Measurements from ENCODE around the gene ARMC7. TPM values are rescaled to one million over a fixed set of nuclear protein-coding genes. Genes with fewer than 3 reads are reported as not detected.
"Not testable (repeated sequence)": the region's sequence is repeated elsewhere in the genome, so short reads cannot be mapped to it uniquely, and the experiment has no call there.

The ARMC7 gene
- total and polyA plus RNA-seq, 2 donors (not counting 1 experiment from before 2014, with no cell fraction given) = 3.1 to 5.9 TPM

- Histone ChIP-seq H3K4me3 (replicated peaks in 1 of 4; ENCODE audit: control extremely low read depth in 1 of 4, insufficient read depth in 1 of 4, low read depth in 3 of 4, low read length in 4 of 4) (no peak overlapping the region), H3K9me3 (ENCODE audit: control insufficient read depth, insufficient read depth, low read depth, low read length) (no peaks in the 10 kb centered on the region), H3K79me2 (ENCODE audit: control insufficient read depth, insufficient read depth, low read length) (peaks cover 41% of the 10 kb centered on the region), H3K4me2 (ENCODE audit: extremely low read depth, insufficient read depth, low read length) (no peak overlapping the region), H3K36me3 (ENCODE audit: control insufficient read depth, insufficient read depth, low read length) (no peaks in the 10 kb centered on the region), H3K27ac (ENCODE audit: insufficient read depth, low read length) (no peak overlapping the region), H2AFZ (ENCODE audit: low read length) (no peak overlapping the region), H3K27me3 (ENCODE audit: control insufficient read depth, insufficient read depth, low read length) (no peaks in the 10 kb centered on the region), H3K9ac (ENCODE audit: insufficient read depth, low read length) (no peak overlapping the region), H4K20me1 (ENCODE audit: control insufficient read depth, extremely low read depth, insufficient read depth, low read length) (no peaks in the 10 kb centered on the region), H3K4me1 (ENCODE audit: control insufficient read depth, extremely low read depth, insufficient read depth, low read length) (peaks cover 8% of the 10 kb centered on the region)
- no peak for DNase-seq (ENCODE audit: low read depth in 2 of 2)
- TF ChIP-seq CTCF (conservative IDR thresholded peaks at IDR 0.05 in 1 of 2, IDR thresholded peaks at IDR 0.05 in 1 of 2; ENCODE audit: low read depth in 1 of 2, low read length in 2 of 2) (no peak), EZH2 (IDR thresholded peaks at IDR 0.05; ENCODE audit: low read length, missing control alignments) (no peak)
Measured at GRCh38 chr17:75155191-75155601, 45.4 kb downstream of the ARMC7 start.

- not testable (repeated sequence) for H3K4me1 ChIP-seq (ENCODE audit: control insufficient read depth, extremely low read depth, insufficient read depth, low read length); H3K9me3 ChIP-seq (ENCODE audit: control insufficient read depth, insufficient read depth, low read depth, low read length); H2AFZ ChIP-seq (ENCODE audit: low read length); H3K79me2 ChIP-seq (ENCODE audit: control insufficient read depth, insufficient read depth, low read length); H3K4me3 ChIP-seq (replicated peaks in 1 of 4; ENCODE audit: control extremely low read depth in 1 of 4, insufficient read depth in 1 of 4, low read depth in 3 of 4, low read length in 4 of 4); H3K27me3 ChIP-seq (ENCODE audit: control insufficient read depth, insufficient read depth, low read length); H4K20me1 ChIP-seq (ENCODE audit: control insufficient read depth, extremely low read depth, insufficient read depth, low read length); H3K27ac ChIP-seq (ENCODE audit: insufficient read depth, low read length); H3K9ac ChIP-seq (ENCODE audit: insufficient read depth, low read length); H3K36me3 ChIP-seq (ENCODE audit: control insufficient read depth, insufficient read depth, low read length); H3K4me2 ChIP-seq (ENCODE audit: extremely low read depth, insufficient read depth, low read length)
- DNase-seq (ENCODE audit: low read depth in 2 of 2) = peak in 1 of 2 donors; percentile 66
Measured at GRCh38 chr17:75158480-75158879, 48.7 kb downstream of the ARMC7 start.

- H3K79me2 ChIP-seq (ENCODE audit: control insufficient read depth, insufficient read depth, low read length) = no peaks in the 10 kb centered on the region
- H3K4me1 ChIP-seq (ENCODE audit: control insufficient read depth, extremely low read depth, insufficient read depth, low read length) = no peaks in the 10 kb centered on the region
- peak; percentile 38 to 78 for DNase-seq (ENCODE audit: low read depth in 2 of 2)
- H2AFZ ChIP-seq (ENCODE audit: low read length) = no peak overlapping the region
- H4K20me1 ChIP-seq (ENCODE audit: control insufficient read depth, extremely low read depth, insufficient read depth, low read length) = no peaks in the 10 kb centered on the region
- no peaks in the 10 kb centered on the region for H3K36me3 ChIP-seq (ENCODE audit: control insufficient read depth, insufficient read depth, low read length)
- H3K4me3 ChIP-seq (replicated peaks in 1 of 4; ENCODE audit: control extremely low read depth in 1 of 4, insufficient read depth in 1 of 4, low read depth in 3 of 4, low read length in 4 of 4) = no peak overlapping the region
- no peak overlapping the region for H3K4me2 ChIP-seq (ENCODE audit: extremely low read depth, insufficient read depth, low read length)
- TF ChIP-seq CTCF (conservative IDR thresholded peaks at IDR 0.05 in 1 of 2, IDR thresholded peaks at IDR 0.05 in 1 of 2; ENCODE audit: low read depth in 1 of 2, low read length in 2 of 2) = no peak
- TF ChIP-seq EZH2 (IDR thresholded peaks at IDR 0.05; ENCODE audit: low read length, missing control alignments) = no peak
- no peaks in the 10 kb centered on the region for H3K27me3 ChIP-seq (ENCODE audit: control insufficient read depth, insufficient read depth, low read length)
- no peaks in the 10 kb centered on the region for H3K9me3 ChIP-seq (ENCODE audit: control insufficient read depth, insufficient read depth, low read depth, low read length)
- peak overlapping the region; percentile 1 for H3K27ac ChIP-seq (ENCODE audit: insufficient read depth, low read length)
- H3K9ac ChIP-seq (ENCODE audit: insufficient read depth, low read length) = no peak overlapping the region
Measured at GRCh38 chr17:75159196-75160031, 49.6 kb downstream of the ARMC7 start.
